ENCODE results near the gene PCSK2.
"Not testable (repeated sequence)": the region's sequence is repeated elsewhere in the genome, so short reads cannot be mapped to it uniquely, and the experiment has no call there.

Gene PCSK2, protein sequence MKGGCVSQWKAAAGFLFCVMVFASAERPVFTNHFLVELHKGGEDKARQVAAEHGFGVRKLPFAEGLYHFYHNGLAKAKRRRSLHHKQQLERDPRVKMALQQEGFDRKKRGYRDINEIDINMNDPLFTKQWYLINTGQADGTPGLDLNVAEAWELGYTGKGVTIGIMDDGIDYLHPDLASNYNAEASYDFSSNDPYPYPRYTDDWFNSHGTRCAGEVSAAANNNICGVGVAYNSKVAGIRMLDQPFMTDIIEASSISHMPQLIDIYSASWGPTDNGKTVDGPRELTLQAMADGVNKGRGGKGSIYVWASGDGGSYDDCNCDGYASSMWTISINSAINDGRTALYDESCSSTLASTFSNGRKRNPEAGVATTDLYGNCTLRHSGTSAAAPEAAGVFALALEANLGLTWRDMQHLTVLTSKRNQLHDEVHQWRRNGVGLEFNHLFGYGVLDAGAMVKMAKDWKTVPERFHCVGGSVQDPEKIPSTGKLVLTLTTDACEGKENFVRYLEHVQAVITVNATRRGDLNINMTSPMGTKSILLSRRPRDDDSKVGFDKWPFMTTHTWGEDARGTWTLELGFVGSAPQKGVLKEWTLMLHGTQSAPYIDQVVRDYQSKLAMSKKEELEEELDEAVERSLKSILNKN

GRCh38 chr20:17226410-17227218 is at the start of gene PCSK2:
Gene PCSK2 (plus strand): TSS chr20:17227040. CDS start chr20:17227306, 266 bp downstream.
- no peak for DNase-seq

- DNase-seq = no peak
Observed at GRCh38 chr20:17177341-17177740, 49.5 kb upstream of the PCSK2 start.

DNA sequence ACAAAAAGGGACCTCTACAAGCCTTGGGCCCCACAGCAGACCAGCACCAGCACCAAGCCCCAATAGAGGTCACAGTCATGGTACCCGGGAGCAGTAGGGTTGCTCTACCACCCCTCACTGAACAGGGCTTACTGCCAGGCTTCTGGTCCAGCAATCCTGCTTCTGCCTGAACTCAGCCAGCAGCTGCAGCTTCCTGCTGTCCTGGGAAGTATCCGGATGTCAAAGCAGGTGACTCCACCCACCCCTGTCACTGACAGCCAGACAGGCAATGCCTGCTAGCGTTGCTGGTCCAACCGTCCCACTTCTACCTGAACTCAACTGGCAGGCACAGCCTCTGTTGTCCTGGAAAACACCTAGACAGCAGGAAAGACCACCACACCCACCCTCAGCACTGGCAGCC is 47.0 kb upstream of the PCSK2 start:
- no peak for DNase-seq

DNA sequence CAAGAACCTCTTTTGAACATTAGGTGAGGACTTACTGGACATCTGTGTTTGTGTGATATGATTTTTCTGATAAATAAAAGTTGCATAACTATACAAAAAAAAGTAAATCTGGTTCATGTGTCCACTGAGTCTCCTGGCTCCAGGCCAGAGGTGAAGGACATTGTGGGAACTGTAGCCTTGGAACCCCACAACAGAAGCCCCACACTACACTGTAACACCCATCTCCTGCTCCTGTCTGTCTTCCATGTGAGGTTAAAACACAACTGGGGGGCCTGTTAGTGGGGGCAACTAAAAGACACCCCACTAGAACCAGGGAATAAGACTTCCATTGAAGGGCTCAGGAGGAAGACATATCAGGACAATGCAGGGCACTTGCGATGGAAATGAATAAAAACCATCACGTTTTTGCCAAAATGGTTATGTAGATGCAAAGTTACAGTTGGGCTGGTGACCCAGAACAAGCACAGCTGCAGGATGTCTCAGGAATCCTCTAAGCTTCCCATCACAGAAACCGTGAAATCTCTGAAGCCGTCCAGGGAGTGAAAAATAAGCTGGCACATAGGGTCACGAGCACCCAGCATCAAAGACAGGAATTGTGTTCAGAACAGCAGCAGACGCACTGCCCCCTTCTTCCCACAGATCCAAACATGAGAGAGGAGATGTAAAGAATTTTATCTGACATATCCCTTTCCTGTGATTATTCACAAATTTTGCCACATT is 36.7 kb upstream of the PCSK2 start:
- DNase-seq = no peak

DNA sequence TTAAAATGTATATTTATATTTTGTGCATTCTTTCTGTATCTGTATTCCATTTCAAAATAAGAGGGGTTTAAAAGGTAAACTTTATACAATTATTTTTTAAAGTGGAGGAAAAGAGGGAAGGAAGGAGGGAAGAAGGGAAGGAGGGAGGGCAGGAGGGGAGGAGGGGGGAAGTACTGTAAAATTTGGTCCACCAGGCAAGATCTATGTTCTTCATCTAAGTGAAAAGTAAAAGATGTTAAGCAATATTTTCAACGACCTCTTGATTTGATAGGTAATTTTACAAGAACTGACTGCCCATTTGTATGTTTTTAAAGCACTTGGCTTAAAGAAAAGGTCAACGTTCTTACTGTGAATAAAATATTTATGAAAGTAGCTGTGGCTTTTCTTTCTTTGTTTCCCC is 29.8 kb upstream of the PCSK2 start:
- DNase-seq = no peak

DNA sequence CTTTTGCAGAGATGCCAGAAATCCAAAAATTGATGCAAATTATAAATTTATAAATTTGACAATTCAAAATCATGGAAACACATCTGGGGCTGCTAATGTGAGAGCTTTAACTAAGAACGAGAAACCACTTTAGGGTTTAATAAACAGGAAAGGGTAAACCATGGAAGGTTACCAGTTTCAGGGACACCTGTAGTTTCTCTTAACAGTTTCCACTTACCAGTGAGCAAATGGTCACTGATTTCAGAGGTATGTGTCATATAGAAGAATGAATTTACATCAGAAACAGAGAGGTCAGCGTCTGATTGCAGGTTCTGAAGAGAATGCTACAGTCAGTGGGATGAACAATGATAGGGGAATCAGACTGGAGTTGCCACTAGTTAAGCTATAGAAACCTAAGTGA is 24.8 kb upstream of the PCSK2 start:
- DNase-seq = no peak

DNA sequence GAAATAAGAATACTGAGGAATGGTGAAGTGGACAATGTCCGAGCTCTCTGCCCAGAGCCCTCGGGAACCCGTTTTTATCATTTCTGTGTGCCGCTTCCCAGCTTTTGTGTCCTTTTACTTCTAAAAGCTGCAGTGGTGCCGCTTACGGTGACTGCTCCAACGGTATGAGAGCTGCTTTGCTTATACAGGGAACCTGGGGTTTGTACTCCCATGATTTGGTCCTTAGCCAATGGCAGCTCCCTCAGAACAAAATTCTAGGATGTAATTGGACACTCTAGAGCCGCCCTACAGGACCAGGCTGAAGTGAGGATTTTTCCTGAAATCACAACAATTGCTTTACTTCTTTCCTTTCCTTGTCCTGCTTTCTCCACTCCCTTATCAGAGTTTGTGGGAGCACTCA is 24.2 kb upstream of the PCSK2 start:
- DNase-seq = no peak

- DNase-seq = no peak
Observed at GRCh38 chr20:17205084-17205813, 21.6 kb upstream of the PCSK2 start.

DNA sequence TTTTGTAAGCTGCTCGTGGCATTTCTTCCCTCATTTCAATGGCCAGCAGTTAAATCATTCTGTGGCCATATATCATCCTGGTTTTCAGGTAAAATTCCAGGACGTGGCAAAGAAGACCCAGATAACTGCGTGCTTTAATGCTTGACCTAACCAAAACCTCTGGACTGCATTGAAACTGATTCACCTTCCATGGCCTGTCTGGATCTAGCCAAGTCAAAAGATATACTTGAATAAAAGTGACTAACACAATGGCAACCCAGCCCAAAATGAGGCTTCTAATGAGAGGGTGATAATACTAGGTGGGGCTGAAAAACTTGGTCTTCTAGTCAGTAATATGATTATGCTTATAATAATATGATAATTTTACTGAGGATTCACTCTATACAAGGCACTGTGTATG is 16.5 kb upstream of the PCSK2 start:
- no peak for DNase-seq

DNA sequence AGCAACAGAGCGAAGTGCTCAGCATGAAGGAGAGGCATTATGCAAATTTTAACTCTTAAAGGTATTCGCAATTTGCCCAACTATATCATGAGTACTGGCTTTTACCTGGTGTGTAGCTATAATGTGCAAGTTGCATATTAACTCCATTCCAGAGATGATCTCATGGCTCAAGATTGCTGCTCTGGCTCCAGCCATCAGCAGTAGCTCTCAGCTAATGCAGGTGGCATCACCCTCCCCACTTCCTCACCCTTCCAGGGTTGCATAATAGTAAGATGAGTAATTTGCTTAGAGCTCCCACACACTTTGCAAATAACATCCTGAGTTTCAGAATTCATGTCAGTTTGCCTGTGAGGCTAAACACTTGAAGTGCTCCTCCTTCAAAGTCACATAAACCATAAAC is 15.9 kb upstream of the PCSK2 start:
- no peak for DNase-seq

- DNase-seq = no peak
Observed at GRCh38 chr20:17215167-17215566, 11.7 kb upstream of the PCSK2 start.

DNA sequence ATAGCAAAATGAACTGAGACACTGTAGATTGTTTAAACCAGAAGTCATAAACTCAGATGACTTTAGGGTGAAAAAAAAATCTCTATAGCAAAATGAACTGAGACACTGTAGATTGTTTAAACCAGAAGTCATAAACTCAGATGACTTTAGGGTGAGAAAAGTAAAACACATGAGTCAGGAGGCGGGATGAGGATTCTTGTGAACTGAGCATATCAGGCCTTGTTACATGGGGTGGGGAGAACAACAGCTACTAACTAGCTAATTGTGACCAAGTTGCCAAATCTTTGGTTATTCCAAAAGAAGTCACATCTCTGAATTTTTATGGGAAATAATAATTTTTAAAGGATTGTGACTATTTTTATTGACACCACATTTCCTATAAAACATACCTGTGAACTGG is 7.0 kb upstream of the PCSK2 start:
- DNase-seq = not testable (repeated sequence)

- no peak for DNase-seq
Observed at GRCh38 chr20:17223553-17223952, 3.3 kb upstream of the PCSK2 start.

DNA sequence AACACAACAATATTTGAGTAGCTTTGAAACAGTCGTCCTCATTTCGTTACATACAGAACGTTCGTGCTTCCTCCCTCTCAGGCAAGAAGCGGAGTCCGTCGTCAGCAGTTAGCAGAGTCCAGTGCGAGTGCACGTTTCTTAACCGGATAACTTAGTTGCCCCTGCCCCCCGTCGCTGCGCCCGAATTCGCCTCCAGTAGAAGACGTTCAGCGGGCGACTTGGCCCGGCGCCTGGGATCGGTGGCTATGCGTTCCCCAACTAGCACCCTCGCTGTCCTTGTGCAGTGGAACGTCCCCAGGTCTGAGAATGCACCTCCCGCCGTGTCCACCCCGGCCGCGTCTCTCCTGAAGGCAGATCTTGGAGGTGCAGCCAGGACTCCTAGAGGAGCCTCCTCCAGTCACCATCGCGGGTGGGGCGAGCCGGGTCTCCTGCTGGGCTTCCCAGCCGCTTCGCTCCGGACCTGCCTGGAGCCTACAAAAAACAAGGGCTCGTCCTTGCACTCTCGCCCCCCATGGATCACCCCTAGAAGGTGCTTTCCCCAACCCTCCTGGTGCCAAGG is 910 bp upstream of the PCSK2 start:
- no peak for DNase-seq

DNA sequence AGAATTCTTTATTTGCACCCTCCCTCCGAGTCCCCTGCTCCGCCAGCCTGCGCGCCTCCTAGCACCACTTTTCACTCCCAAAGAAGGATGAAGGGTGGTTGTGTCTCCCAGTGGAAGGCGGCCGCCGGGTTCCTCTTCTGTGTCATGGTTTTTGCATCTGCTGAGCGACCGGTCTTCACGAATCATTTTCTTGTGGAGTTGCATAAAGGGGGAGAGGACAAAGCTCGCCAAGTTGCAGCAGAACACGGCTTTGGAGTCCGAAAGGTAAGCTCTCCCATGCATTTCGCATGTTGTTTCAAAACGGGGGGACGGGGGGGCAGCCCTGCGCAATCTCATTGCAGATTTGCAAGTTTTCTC is 357 bp downstream of the PCSK2 start:
- DNase-seq = no peak

GRCh38 chr20:17227669-17228623 is 1.1 kb downstream of the PCSK2 start:
- no peak for DNase-seq

DNA sequence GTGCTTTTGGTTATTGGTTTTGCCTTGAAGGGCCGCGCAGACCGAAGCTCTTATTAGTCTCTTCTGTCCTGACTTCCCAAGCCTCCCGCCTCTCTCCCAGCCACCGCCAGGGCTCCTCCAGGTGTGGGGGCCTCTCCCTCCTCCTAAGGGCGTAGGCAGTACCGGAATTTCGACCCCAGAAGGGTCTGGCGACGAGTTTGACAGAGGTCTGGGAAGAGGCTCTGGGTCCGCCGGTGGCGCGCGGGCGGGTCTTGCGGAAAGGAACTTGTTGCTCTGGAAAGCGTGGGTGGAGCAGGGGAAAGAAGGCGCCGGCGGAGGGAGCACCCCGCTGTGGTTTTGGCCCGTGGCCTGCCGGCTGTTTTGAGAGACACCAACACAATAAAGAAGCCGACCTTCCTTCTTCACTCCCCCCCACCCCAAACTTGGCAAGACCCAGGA is 1.8 kb downstream of the PCSK2 start:
- DNase-seq = no peak

- no peak for DNase-seq
Observed at GRCh38 chr20:17229256-17229655, 2.4 kb downstream of the PCSK2 start.

DNA sequence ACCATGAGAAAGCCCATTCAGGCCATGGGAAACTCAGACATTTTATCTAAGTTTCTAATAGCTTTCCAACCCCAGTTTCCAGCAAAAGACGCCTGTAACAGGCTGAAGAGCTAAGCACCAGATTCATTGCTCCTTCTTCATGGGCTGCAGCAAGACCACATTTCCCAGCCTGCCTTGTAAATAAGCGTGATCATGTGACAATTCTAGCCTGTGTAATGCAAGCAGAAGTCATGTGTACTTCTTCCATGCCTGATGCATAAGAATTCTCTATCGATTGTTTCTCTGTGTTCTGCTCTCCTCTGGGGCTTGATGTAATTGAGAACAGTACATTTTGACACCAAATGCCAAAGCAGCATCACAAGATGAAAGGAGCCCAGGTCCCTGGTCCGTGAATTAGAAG is 6.8 kb downstream of the PCSK2 start:
- DNase-seq = no peak

- DNase-seq = no peak
Observed at GRCh38 chr20:17236766-17237165, 9.9 kb downstream of the PCSK2 start.

- DNase-seq = no peak
Observed at GRCh38 chr20:17248224-17248623, 21.4 kb downstream of the PCSK2 start.
